ENCODE measurements around the gene CLDN7.

CLDN7 gene

GRCh38 chr17:7221278-7222092 is 40.8 kb downstream of the CLDN7 start:
- DNase-seq (ENCODE audit: low read depth in 4 of 4, low spot score in 1 of 4), result no peak

GRCh38 chr17:7220593-7221277 is 41.5 kb downstream of the CLDN7 start:
- peak in 1 of 4 experiments; percentile 44 for DNase-seq (ENCODE audit: low read depth in 4 of 4, low spot score in 1 of 4)

- DNase-seq (ENCODE audit: low read depth in 4 of 4, low spot score in 1 of 4), result peak in 3 of 4 experiments; percentile 56 to 88 (median 71)
Observed at GRCh38 chr17:7219812-7220592, 42.3 kb downstream of the CLDN7 start, which contains the start of the genes ACADVL and DLG4. TSS of gene ACADVL (plus strand) at chr17:7219938. CDS start at chr17:7219985, 47 bp downstream. TSS of gene DLG4 (minus strand) at chr17:7219836.

GRCh38 chr17:7219229-7219811 is 43.0 kb downstream of the CLDN7 start:
- DNase-seq (ENCODE audit: low read depth in 4 of 4, low spot score in 1 of 4), result no peak

- no peak for DNase-seq (ENCODE audit: low read depth in 4 of 4, low spot score in 1 of 4)
Observed at GRCh38 chr17:7218758-7219157, 43.5 kb downstream of the CLDN7 start.

- no peak for DNase-seq (ENCODE audit: low read depth in 4 of 4, low spot score in 1 of 4)
Observed at GRCh38 chr17:7218166-7218565, 44.1 kb downstream of the CLDN7 start.

GRCh38 chr17:7217113-7217987 is 44.9 kb downstream of the CLDN7 start:
- DNase-seq (ENCODE audit: low read depth in 4 of 4, low spot score in 1 of 4), result no peak

- DNase-seq (ENCODE audit: low read depth in 4 of 4, low spot score in 1 of 4), result no peak
Observed at GRCh38 chr17:7216242-7217112, 45.8 kb downstream of the CLDN7 start.

GRCh38 chr17:7215652-7216180 is 46.6 kb downstream of the CLDN7 start:
- DNase-seq (ENCODE audit: low read depth in 4 of 4, low spot score in 1 of 4), result no peak

GRCh38 chr17:7215136-7215638 is 47.1 kb downstream of the CLDN7 start:
- DNase-seq (ENCODE audit: low read depth in 4 of 4, low spot score in 1 of 4), result no peak

GRCh38 chr17:7214300-7215135 is 47.8 kb downstream of the CLDN7 start:
- DNase-seq (ENCODE audit: low read depth in 4 of 4, low spot score in 1 of 4), result peak; percentile 98 to 100 (median 98)

GRCh38 chr17:7213895-7214299 is 48.4 kb downstream of the CLDN7 start:
- DNase-seq (ENCODE audit: low read depth in 4 of 4, low spot score in 1 of 4), result no peak

- DNase-seq (ENCODE audit: low read depth in 4 of 4, low spot score in 1 of 4), result no peak
Observed at GRCh38 chr17:7211491-7212273, 50.6 kb downstream of the CLDN7 start.

Measured in stimulated activated CD4-positive, alpha-beta T cell treated with anti-CD3 and anti-CD28 coated beads, Interleukin-1b, Interleukin-23, amount 100 ng/mL, for 24 hours (primary cell).